NK-92 (cell line): Measurements from ENCODE around the gene CPTP.

Experiments
- DNase-seq: peaks from one replicate; lab custom pipeline; 2025; ENCODE audit not compliant: unreplicated experiment; lab: John Stamatoyannopoulos, UW

The CPTP gene

DNA sequence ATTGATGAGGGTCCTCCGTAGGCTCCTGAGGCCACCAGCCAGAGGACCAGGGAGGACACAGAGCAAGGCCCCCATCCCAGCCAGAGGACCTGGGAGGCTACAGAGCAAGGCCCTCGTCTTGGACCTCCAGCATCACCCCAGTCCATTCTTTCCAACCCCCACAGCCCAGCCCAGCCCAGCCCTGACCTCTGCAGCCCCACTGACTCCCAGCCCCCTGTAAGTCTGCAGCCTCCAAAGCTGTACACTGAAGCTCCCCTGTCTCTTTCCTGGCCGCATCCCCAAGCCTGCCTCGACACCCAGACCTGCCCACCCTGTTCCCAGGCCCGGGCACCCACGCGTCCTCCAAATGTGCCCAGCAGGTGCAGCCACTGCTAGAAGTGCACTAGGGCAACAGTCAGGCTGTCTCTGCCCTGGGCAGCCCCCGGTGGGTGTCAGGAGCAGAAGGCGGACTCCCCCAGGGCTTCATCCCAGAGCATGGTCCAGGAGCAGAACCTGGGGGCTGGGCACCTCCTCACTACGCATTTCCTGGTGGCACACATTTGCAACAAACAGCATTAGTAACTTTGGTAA lies 22.5 kb downstream of the CPTP start:
- no peak for DNase-seq

DNA sequence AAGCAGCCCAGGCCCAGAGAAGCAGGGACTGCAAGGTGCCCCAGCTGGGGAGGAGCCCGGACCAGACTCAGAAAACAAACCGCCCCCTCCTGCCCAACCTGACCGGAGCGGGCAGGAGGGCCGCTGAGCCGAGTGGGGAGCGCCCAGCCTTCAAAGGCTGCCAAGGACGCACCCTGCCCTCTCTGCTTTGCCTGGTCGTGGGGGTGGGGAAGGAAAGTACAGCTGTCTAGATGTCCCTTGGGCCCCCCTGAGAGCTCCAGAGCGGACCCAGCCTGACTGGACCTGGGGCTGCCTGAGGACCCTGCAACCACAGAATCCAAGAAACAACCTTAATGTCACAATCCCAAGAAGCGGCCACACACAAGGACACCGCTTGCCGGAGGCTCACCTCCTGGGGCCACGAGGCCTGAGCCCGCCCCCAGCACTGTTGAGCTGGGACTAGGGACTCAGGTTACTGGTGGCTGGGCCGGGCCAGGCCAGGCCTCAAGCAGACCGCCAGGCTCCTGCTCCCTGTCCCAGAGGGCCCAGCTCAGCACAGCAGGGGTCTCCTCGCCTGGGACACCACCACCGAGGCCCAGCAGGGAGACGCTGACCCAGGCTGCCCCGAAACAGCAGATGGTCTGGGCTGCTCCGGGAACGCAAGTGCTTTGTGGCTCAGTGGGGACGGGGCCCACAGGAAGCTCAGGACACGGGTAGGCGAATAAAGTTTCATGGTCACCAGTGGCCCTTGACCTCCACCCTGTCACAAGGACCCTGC lies 23.2 kb downstream of the CPTP start:
- DNase-seq, result no peak

DNA sequence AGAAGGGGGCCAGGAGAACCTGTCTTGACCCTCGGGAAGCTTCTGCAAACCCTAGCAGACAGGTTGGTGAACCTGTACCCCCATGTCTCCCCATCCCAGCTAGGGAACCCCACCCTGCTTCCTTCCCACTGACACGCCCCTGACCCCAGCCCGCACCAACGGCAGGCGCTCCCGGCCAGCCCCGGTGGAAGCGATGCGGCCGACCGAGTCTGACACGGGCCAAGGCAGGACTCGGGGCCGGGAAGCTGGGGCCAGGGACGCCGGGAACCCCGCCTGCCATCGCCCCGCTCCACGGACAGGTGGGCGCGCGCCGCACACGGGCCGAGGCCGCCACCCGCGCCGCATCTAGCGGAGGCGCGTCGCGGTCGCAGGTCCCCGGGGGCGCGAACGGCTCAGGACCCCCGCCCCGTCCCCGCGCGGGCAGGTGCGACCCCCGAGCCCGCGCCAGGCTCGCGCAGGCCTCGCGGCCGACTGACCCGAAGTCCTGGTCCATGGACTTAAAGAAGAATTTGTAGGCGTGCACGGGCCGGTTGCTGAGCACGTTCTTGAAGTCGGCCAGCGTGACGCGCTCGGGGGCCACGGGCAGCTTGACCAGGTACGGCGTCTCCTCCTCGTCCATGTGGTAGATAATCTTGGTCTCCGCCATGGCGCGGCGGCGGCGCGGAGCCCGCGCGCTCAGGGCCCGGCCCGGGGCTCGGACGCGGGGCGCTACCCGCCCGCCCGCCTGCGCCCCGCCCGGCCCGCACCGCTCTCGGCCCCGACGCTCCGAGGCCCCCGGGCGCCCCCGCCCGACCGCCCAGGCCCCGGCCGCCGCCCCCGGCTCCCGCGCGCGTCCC lies 24.0 kb downstream of the CPTP start:
- no peak for DNase-seq

DNA sequence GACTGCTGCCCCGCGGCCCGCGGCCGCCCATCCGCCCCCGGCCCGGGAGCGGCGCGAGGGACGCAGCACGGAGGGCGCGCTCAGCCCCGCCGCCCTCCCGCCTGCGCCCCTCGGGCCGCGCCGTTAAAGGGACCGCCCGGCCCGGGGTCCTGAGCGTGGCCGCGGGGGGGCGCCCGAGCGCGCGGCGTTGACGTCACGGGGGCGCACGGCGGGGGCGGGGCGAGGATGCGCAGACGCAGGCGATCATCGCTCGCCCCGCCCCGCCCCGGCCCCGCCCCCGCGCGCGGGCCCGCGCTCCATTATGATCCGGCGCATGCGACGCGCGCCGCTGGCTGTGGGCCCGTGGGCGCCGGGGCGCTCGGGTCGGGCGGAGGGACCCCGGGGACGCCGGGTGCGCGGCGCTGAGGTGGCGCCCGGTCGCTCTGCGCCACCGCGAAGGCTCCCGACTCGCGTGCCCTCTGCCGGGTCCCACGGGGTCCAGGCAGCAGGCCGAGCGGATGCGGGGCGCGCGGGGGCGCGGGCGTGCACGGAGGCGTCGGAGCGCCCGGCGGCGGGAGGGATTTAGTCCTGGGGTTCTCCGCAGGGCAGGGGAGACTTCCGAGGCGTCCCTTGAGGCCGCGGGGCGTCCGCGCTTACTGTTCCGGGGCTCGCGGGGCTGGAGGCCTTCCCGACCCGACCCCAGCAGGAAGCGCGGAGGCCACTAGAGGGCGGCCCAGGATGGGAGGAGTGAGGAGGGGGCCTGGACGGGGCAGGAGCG lies 24.8 kb downstream of the CPTP start, which contains the start of gene DVL1:
TSS of gene DVL1 (minus strand) at position 163 of the 757 bp plus-strand sequence. CDS start 353 bp downstream, outside the sequence.
- no peak for DNase-seq

DNA sequence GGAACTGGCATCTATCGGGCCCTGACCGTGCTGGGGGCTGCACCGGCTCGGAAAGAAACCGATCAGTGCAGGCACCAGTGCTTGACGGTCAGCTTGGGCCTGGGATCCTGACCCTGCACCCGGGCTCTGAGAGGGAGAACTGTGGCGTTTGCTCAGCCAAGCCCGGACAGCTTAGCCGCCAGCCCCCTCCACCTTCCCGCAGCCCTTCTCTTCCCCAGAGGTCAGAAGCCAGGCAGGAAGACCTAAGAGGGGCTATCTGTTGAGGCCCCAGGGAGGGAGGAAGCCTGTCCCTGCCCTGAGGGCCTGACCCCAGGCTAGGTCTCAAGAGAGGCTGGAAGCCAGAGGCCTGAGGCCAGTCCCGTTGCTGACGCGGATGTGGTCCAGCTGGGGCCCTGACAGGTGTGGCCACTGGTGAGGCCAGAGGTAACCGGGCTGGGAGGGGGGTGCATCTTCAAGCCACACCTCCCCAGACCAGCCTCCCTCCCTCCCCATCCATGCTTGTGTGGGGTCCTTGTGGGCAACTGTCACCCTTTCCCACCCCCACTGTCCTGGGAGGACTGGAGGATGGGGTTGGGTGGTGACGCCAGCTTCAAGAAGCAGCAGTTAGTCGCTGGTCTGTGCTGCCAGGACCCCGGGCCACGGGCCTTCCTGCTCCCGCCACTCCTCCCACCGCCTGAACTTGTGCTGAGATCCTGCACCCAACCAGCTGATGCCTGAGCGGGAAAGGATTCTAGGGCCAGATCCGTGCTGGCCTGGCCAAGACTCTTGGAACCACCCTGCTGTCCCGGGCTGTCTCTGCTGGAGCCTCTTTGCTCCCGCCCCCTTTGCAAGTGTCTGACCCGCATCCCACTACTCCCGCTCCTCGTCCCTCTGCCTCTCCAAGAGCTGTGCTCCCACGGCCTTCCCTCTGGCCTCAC lies 27.2 kb downstream of the CPTP start:
- no peak for DNase-seq

DNA sequence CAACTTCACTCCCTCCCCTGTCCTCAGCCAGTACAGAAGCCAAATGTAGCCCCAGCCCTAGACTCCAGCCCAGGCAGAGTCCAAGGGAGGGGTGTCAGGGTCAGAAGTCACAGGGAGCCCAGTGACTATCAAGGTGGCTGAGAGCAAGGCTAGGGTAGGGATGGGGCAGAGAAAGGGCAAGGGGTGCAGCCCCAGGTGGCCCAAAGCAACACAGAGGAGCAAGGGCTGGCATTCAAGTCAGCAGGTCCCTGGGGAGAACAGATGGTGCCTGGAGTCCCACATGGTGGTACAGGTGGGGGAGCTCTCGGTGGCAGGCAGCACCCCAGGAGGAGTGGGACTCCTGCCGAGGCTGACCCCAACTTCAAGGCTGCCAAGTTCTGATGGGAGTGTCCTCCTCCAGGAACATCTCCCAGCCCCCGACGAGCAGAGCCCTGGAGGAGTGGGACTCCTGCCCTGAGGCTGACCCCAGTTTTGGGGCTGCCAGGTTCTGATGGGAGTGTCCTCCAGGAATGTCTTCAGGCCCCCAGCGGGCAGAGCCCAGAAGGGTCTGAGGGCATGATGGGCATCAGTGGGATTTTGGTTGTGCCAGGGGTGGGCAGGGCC lies 28.3 kb downstream of the CPTP start:
- no peak for DNase-seq

DNA sequence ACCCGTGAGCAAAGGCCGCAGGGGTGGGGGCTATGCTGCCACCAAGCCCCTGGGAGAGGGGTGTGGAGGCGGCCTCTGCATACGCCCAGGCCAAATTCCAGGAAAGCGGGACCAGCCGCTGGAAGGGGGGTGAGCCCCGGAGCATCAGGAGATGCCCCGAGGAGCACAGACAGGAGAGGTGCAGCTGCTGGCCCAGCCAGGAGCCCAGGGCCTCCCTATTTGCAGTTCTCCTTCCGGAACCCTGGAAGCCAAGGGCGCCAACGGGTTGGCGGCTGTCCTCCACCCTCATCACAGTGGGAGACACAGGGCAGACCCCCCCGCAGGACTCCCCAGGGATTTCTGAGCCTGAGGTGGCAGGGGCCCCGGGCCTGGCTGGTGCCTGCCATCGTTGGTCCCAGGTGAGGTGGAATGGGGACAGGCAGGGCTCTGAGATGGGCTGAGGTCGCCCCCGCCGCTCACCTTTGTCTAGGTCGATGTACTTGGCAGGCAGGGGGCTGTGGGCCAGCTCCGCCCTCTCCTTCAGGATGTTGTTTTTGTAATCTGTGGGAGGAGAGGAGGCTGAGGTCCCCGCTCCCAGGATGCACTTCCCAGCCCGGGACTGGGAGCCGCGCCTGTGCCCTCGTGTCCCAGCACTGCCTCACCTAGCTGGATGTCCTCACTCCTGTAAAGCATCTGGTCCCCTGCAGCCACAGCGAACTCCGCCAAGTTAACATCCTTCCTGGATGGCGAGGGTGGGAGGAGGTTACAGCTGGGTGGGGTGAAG lies 29.0 kb downstream of the CPTP start:
- DNase-seq, result no peak

DNA sequence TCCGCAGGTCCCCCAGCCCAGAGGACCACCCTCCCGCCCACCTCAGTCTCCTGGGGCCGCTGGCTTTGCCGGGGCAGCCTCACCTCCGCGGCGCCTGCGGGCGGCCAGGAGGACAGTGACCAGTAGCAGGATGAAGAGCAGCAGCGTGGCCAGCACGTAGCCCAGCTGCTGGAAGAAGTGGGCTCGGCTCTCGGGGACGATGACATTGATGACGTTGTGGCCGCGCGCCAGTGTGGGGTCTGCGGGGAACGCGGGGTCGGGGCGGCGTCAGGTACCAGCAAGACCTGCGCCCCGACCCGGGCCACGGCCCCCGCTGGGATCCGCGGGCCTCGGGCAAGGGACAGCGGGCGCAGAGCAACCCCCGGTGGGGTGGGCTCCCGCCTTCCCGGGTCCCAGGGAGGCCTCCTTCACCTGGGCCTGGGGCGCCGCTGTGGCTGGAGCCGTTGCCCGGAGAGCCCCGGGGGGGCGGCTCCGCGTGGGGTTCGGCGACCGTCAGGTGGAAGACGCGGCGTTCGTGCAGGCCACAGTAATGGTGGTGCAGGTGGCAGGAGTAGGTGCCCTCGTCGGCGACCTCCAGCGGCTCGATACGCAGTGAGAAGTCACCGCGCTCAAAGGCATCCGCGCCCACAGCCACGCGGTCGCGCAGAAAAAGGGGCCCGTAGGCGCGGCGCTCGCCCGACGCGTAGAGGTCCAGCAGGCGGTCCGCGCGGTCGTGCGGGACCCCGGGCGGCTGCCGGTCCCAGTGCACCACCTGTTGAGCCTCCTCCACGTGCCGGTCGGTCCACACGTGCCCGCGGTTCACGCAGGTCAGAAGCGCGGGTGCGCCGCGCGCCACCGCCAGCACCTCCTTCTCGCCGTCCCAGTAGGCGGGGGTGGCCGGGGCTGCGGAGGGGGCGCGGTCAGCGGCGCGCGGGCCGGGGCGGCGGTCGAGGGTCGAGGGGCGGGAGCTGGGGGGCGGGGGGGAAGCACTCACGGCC lies 30.0 kb downstream of the CPTP start:
- DNase-seq, result no peak

DNA sequence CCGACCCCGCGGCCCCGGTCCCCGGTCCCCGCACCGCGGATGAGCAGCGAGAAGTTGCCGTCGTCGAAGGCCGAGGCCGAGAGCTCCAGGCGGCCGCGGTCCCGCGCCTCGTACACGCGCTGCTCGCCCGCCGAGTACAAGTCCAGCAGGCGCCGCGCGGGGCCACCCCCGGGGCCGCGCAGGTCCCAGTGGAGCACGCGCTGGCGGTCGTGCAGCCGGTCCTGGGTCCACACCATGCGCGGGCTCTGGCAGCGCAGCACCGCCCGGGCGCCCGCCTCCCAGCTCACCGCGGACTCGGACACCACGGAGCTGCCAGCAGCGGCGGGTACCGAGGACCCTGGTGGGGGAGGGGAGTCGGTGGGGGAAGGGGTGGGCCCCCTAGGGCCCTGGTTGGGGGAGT lies 30.8 kb downstream of the CPTP start:
- DNase-seq, result no peak

DNA sequence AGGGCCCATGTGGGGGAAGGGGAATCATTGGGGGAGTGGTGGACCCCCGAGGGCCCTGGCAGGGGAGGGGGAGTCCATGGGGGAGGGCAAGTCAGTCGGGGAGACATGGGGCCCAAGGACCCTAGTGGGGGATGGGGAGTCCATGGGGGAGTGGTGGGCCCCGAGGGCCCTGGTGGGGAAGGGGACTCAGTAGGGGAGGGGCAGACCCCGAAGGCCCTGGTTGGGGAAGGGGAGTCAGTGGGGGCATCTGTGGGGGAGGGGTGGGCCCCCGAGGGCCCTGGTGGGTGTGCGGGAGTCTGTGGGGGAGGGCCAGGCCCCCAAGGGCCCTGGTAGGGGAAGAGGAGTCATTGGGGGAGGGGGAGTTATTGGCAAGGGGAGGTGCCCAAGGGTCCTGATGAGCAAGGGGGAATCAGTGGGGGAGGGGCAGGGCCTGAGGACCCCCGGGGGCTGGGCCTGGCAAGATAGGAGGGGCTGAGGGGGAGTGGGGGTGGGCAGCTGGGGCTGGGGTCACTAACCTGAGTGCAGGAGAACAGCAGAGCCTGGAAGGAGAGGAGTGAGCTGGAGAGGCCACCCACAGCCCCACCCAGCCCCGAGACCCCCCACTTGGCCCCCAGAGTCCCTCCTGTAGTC lies 31.7 kb downstream of the CPTP start:
- DNase-seq, result no peak

DNA sequence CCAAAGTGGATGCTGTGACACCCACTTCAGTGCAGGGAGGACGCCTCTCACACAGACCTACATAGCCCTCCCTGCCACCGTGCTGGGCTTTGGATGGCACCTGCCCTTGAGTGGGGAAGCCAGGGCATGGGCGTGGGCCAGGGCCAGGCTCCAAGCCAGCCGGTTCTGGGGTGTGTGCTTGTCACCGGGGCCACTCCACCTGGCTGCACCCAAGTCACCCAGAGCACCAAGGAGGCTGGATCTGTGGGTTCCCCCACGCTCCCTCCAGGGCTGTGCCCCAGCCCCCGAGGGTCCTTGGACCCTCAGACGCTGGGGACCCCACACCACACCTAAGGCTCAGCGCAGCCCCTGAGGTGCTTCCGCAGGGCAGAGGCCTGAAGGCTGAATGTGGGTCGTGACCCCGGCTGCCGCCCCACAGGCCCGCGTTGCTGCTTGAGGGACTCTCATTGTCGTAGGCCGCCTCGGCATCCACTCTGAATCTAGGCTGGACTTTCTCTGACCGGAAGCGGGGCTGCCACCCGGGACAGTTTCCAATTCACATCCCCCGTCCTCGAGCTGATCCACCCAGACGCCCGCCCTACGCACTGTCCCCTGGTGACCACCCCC lies 32.3 kb downstream of the CPTP start:
- no peak for DNase-seq

DNA sequence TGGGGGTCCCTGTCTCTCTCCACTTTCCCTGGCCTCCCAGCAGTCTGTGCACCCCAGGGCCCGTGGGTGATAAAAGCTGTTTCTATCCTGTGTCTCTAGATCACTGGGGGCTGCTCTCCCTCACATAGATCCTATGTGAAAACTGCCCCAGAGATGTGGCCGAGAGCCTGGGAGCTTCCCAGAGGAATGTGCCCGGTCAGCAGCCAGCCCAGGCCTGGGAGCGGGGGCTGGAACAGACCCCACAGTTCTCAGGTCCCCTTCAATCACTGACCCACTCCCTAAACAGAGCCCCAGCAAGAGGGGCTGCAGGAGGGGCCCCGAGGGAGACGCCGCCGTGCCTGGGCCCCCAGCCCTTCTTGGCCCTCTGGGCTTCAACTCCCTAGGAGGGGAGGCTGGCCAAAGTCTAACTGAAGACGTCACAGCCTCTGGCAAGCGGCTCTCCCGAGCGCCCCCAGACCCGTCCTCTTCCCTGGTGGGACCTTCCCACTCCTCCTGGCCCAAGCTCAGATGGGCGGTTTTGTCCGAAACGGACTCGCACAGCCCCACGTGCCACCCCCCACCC lies 33.4 kb downstream of the CPTP start:
- DNase-seq, result no peak

DNA sequence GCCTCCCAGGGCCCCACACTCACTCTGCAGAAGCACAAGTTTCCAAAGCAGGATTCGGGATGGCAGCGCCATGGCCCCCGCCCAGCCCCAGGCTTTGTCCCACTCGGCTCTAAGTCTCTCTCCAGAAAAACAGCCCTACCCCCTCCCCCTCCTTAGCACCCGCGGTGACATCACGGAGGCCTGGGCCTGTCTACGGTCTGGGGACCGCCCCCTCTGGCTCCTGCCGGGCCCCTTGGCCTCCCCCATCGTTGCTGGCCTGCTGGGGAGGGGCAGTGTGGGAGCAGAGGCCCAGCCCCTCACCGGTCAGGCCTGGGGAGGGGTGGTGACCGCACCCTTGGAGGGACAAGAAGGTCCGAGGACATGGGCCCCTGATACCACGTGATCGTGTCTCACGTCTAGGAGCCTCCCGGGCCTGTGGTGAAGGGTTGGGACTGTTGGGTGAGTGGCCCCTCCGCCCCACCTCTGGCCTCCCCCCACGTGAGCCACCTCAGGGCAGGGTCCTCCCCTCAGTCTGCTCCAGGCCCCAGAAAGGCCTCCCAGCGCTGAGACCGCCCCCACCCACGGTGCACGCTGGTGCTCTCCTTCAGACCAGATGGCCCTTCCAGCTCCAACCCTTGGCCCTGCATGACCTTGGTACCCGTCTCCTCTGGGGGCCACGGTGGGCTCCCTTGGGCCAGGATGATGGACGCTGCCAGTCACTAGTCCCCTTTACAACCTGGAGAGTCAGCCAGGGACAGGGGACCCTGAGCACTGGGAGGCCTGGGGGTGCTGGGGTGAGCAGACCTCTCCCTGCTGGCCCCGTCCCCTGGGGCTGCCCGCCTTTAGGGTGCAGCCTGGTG lies 34.0 kb downstream of the CPTP start, which contains the start of gene MXRA8:
TSS of gene MXRA8 (minus strand) at position 123 of the 839 bp plus-strand sequence. CDS start at position 72, 51 bp downstream.
- DNase-seq, result no peak

DNA sequence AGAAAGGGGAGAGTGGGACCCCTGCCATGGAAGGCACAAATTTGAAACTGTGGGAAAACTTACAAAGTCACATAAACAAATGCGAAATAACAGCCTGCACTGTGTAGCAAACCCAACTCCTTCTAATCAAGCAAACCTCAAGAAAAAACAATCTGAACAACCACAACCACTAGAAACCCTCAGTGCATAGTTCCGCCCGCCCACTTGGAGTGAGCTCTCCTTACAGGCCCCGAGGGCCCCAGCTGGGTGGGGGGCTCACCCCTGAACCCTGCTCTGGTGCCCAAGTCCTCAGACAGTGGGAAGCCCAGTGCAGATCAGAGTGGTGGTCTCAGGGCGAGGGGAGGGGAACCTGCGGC lies 34.7 kb downstream of the CPTP start:
- no peak for DNase-seq

DNA sequence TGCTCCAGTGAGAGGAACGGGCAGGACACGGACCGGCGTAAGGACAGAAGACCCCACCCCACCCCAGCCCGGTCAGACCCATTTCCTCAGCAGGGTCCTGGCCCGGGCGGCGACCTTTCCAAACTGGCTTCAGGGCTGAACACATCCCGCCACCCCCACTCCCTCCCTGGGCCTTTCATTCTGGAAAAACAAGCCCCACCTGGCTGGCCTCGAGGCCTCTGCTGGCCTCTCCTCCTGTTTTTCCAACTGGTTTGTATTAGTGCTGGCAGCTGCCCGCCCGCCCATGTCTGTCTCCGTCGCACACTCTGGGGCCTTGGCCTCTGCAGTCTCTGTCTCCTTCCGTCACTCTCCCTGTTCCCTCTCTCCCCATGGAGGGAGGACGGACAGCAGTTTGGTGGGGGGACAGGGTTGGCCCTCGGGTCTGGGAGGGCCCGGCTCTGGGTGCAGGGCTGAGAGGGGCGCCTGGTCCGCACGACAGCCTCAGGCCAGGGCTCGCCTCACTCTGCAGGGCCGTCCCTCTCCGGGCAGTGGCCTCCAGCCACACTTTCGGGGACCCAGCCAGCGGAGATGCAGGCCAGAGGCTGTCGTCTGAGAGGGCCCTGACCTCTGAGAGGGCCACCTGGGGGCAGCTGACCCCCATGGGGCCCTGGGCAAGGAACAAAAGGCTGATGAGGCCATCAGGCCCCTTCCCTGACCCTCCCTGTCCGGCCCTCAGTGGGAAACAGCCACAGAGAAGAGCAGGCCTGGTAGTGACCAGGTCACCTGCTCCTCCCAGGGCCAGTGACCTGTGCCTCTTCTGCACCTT lies 35.3 kb downstream of the CPTP start:
- DNase-seq, result no peak
